ENCODE results near the gene EFNB1. TPM values are rescaled to one million over a fixed set of nuclear protein-coding genes. Genes with fewer than 3 reads are reported as not detected.
A peak's percentile ranks its signal among the peaks of the same experiment; 100 is the strongest.

Gene EFNB1
- total RNA-seq, 1 donor from 2014 or later: 78.9 TPM

- DNase-seq (ENCODE audit: low spot score): no peak
Measured at GRCh38 chrX:68827256-68827655, 1.6 kb upstream of the EFNB1 start.

GRCh38 chrX:68827848-68828624 lies 785 bp upstream of the EFNB1 start:
- peak; percentile 94 for DNase-seq (ENCODE audit: low spot score)

DNA sequence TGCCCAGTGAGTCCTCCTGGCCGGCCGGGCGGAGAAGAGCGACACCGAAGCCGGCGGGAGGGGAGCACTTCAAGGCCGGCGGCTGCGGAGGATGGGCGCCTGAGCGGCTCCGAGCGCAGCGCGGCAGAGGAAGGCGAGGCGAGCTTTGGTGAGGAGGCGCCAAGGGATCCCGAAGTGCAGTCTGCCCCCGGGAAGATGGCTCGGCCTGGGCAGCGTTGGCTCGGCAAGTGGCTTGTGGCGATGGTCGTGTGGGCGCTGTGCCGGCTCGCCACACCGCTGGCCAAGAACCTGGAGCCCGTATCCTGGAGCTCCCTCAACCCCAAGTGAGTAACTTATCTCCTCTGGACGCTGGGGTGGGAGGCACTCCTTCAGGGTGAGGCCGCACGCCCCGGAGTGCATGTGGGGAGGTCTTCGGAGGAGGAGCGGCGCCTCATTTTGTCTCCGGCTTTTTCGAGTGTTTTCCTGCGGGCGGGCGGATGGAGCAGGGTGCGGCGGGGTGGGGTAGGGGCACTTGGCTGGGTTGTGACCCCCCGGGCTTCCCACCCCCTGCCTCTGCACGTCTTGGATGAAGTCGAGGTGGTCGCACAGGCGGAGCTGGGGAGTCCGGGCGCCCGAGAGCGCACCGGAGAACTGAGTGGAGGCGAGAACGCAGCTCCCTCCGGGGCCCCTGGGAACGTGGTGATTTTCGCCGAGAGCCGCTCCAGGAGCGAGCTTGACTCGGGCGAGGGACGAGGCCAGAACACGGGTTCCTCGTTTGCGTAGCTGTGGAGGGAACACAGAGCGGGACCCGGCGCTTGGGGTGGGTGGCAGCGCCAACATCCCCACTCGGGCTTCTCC lies 979 bp downstream of the EFNB1 start:
- DNase-seq (ENCODE audit: low spot score): peak; percentile 88

GRCh38 chrX:68830419-68831404 lies 1.9 kb downstream of the EFNB1 start:
- DNase-seq (ENCODE audit: low spot score): peak; percentile 85

DNA sequence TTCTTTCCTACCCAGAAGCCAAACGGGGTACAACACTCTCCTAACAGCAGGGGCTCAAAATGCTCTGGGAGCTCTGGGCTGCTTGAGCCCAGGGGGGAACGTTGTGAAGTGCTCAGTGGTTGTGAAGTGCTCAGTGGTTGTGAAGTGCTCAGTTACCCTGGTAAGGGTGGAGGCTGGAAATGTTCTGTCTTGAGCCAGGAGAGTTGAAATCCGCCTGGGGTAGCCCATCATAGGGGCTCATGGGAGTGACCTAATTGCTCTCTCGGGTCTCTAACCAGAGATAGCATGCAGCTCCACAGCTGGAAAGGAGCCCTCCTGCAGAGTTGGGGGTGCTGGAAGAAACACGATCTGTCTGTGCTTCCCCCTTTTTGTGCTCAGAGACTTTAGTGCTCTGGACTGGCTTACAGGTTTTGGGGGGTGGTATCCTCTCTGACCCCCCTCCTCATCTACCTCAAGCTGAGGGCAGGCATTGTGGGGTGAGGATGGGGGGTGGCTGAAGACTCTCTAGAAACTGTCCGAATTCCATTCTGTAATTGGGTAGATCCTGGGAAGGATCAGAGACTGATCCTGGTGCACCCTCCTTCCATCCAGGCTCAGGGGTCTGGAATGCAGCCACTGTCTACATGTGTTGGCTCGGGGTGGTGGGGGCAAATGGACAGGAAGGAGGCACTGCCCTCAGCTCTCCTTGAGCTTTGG lies 2.7 kb downstream of the EFNB1 start:
- DNase-seq (ENCODE audit: low spot score): peak; percentile 43

- peak; percentile 84 for DNase-seq (ENCODE audit: low spot score)
Measured at GRCh38 chrX:68832101-68832416, 3.2 kb downstream of the EFNB1 start.

- peak; percentile 81 for DNase-seq (ENCODE audit: low spot score)
Measured at GRCh38 chrX:68832516-68833447, 4.0 kb downstream of the EFNB1 start.

- DNase-seq (ENCODE audit: low spot score): no peak
Measured at GRCh38 chrX:68833448-68833805, 4.6 kb downstream of the EFNB1 start.

DNA sequence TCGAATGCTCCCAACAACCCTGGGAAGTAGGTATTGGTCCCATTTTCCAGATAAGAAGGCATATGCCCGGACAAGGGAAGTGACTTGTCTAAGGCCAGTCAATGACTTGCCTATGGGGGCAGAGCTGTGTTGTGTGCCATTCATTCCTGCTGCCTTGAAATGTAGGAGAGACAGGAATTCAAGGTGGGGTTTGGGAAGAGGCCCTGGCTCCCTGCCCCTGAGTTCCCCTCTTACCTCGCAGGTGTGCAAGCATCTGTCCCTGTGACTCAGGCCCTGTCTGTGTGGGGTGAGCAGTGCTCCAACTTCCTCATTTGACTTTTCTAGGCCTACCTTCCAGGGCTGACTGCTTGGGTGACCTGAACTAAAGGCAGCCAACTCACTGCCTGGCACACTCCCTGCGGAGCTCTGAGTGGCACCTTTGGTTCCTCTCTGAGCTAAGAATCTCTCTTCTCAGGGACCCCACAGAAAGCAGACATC lies 5.1 kb downstream of the EFNB1 start:
- DNase-seq (ENCODE audit: low spot score): peak; percentile 39

DNA sequence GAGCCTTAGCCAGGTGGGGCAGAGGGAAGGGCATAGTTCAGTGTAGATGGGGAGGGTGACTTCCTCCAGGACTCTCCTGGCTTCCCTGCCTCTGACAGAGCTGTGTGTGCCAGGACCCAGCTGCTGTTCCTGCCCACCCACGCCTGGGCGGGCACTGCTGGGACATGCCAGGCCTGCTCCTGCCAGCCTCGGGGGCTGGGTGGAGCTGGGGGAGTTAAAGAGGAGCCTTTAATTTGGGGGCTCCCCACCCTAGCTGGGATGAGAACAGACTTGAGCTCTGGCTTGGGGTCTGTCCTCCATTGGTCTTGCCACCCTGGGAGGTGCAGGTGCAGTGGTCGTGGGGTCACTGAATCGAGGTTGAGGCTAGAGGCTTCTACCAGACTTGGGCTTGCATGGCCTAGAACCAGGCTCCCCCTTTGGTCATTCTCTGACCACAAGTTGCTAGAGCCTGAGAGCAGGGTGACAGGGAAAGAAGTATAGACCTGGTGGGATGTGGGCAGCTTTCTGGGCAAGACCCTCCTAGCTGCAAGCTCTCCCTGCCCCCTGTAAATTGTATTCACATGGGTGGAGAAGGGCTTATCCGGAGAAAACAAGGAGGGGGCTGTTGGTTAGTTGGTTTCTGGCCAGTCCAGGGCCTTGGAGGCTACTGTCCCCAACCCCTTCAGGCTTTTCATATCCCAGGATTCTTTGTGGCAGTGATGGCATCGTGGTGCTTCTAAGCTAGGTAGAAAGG lies 5.7 kb downstream of the EFNB1 start:
- DNase-seq (ENCODE audit: low spot score): peak; percentile 76

DNA sequence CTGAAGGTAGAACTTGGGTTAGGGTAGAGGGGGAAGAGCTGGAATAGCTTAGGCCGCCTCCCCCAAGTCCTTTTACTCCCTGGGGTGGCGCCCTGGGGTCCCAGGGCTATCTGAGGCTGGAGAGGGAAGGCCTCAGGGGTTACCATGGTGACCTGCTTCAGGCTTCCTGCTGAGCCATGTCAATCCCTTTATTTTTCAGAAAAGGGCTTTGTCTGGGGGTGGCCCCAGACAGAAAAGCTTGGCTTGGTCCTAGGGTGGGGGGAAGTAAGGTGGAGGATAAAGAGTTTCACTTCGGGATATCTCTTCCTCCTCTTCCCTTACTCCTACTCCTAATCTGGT lies 6.3 kb downstream of the EFNB1 start:
- DNase-seq (ENCODE audit: low spot score): no peak

- peak; percentile 18 for DNase-seq (ENCODE audit: low spot score)
Measured at GRCh38 chrX:68835468-68835867, 6.6 kb downstream of the EFNB1 start.

GRCh38 chrX:68837119-68837518 lies 8.3 kb downstream of the EFNB1 start:
- peak; percentile 3 for DNase-seq (ENCODE audit: low spot score)

- no peak for DNase-seq (ENCODE audit: low spot score)
Measured at GRCh38 chrX:68838571-68838910, 9.7 kb downstream of the EFNB1 start.

DNA sequence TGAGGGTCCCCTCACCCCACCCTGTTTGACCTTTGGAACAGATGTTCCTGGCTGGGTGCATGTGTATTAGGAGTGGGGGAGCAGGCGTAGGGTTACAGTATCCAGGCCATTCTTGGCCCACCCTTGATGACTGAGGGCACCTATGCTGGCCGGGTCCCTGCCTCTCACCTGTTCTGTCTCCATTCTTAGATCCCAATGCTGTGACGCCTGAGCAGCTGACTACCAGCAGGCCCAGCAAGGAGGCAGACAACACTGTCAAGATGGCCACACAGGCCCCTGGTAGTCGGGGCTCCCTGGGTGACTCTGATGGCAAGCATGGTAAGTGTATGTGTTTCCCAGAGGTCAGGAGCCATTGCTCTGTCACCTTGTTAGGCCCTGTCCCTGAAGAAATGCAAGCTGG lies 10.9 kb downstream of the EFNB1 start:
- peak; percentile 82 for DNase-seq (ENCODE audit: low spot score)

DNA sequence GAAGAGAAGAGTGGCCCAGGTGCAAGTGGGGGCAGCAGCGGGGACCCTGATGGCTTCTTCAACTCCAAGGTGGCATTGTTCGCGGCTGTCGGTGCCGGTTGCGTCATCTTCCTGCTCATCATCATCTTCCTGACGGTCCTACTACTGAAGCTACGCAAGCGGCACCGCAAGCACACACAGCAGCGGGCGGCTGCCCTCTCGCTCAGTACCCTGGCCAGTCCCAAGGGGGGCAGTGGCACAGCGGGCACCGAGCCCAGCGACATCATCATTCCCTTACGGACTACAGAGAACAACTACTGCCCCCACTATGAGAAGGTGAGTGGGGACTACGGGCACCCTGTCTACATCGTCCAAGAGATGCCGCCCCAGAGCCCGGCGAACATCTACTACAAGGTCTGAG lies 11.4 kb downstream of the EFNB1 start:
- peak; percentile 81 for DNase-seq (ENCODE audit: low spot score)

DNA sequence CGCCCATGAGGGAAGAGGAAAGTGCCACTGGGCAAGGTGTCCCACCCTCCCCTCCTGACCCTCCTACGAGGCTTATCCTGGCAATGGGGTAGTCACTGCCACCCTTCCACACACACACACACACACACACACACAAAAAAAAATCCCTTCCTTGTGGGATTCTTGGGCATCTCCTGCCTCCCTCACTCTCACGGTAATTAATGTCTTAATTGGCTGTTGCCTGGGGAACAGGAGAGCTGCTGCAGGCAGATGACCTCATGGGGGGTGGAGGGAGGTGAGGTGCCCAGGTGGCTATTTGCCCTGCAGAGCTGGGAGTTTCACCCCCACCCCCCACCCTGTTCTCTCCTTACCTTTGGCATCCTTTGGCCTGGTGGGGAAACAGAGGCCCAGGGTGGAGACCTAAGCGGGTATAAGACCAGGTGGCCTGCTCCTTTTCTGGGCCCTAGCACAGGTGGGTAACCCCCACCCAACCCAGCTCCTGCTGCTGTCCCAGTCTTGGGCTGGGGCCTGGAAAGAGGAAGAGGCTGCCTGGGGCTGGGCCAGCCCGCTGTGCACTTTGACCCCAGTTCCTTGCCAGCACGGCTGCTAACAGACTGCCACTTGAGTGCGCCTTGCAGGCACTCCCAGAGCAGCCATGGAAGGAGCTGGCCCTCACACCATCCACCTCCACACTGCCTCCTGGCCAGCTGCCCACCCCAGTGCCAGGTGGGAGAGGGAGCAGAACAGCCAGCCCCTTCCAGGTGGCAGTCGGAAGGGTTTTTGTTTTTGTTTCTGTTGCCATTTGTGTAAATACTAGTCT lies 12.6 kb downstream of the EFNB1 start:
- DNase-seq (ENCODE audit: low spot score): no peak

GRCh38 chrX:68842351-68842750 lies 13.5 kb downstream of the EFNB1 start:
- DNase-seq (ENCODE audit: low spot score): no peak
